ENCODE measurements around the gene TNFAIP2.

GRCh38 chr14:103089386-103090335 lies 33.6 kb upstream of the TNFAIP2 start:
- TF ChIP-seq CTCF (IDR thresholded peaks at IDR 0.05 in 4 of 5, conservative IDR thresholded peaks at IDR 0.05 in 1 of 5): no peak
- TF ChIP-seq POLR2A (IDR thresholded peaks at IDR 0.05): no peak
